SK-N-SH treated with all-trans-retinoic acid at 6 μM for 48 hours (cell line): ENCODE results near the gene MX2.

ENCODE experiments used
- BACH2 ChIP-seq: fragments of 250-450 bp; sonication (Bioruptor Pico); IDR thresholded peaks from 2 replicates; pipeline ENCODE4 v1.9.0; 2021; ENCODE audit warnings: mild to moderate bottlenecking, borderline replicate concordance
- CSDC2 ChIP-seq: fragments of 250-450 bp; sonication (Bioruptor Pico); IDR thresholded peaks from 2 replicates; pipeline ENCODE4 v1.5.0; 2020; ENCODE audit warnings: mild to moderate bottlenecking, moderate library complexity
- GLIS3 ChIP-seq: fragments of 250-450 bp; sonication (Bioruptor Pico); IDR thresholded peaks from 2 replicates; pipeline ENCODE4 v1.5.0; 2020; ENCODE audit warnings: mild to moderate bottlenecking, moderate library complexity
- PATZ1 ChIP-seq: fragments of 250-450 bp; sonication (Bioruptor Pico); IDR thresholded peaks from 2 replicates; pipeline ENCODE4 v1.8.0; 2020; ENCODE audit warnings: mild to moderate bottlenecking, moderate library complexity, borderline replicate concordance
- PPARA ChIP-seq: fragments of 250-450 bp; sonication (Bioruptor Pico); IDR thresholded peaks from 2 replicates; pipeline ENCODE4 v1.5.0; 2020; ENCODE audit warnings: mild to moderate bottlenecking, borderline replicate concordance
- SNAI2 ChIP-seq: fragments of 250-450 bp; sonication (Bioruptor Pico); IDR thresholded peaks from 2 replicates; pipeline ENCODE4 v1.5.0; 2020; ENCODE audit warnings: mild to moderate bottlenecking, moderate library complexity
- TSHZ2 ChIP-seq: fragments of 250-450 bp; sonication (Bioruptor Pico); IDR thresholded peaks from 2 replicates; pipeline ENCODE4 v1.5.0; 2020; ENCODE audit warnings: mild to moderate bottlenecking, moderate library complexity
- ZC3H10 ChIP-seq: fragments of 250-450 bp; sonication (Bioruptor Pico); IDR thresholded peaks from 2 replicates; pipeline ENCODE4 v1.5.1; 2021; ENCODE audit warnings: mild to moderate bottlenecking, moderate library complexity

GRCh38 chr21:41349619-41350390 is 12.0 kb upstream of the MX2 start:
- no peak for TF ChIP-seq TSHZ2 (CRISPR knock-in tag)
- no peak for TF ChIP-seq BACH2
- TF ChIP-seq CSDC2 (CRISPR knock-in tag) = no peak
- TF ChIP-seq SNAI2 (CRISPR knock-in tag) = no peak
- TF ChIP-seq ZC3H10 (CRISPR knock-in tag) = no peak
- no peak for TF ChIP-seq PPARA (CRISPR knock-in tag)
- TF ChIP-seq PATZ1 = no peak
- no peak for TF ChIP-seq GLIS3 (CRISPR knock-in tag)
